ENCODE data around the gene DNAH3. TPM values are rescaled to one million over a fixed set of nuclear protein-coding genes. Genes with fewer than 3 reads are reported as not detected.
A peak's percentile ranks its signal among the peaks of the same experiment; 100 is the strongest.
"Not testable (repeated sequence)": the region's sequence is repeated elsewhere in the genome, so short reads cannot be mapped to it uniquely, and the experiment has no call there.

DNAH3 gene
- total RNA-seq, 1 donor from 2014 or later, result not detected

GRCh38 chr16:21125191-21125590 is 25.5 kb downstream of the DNAH3 start:
- no peak for TF ChIP-seq CTCF (IDR thresholded peaks at IDR 0.05; ENCODE audit: partially characterized antibody, unreplicated experiment)
- Mint-ChIP-seq H3K4me1 (ENCODE audit: low read depth, unreplicated experiment) (no peaks in the 10 kb centered on the region), H3K36me3 (ENCODE audit: unreplicated experiment) (no peaks in the 10 kb centered on the region), H3K27ac (ENCODE audit: unreplicated experiment) (no peak overlapping the region), H3K9me3 (ENCODE audit: unreplicated experiment) (peaks cover 1% of the 10 kb centered on the region), H3K4me3 (ENCODE audit: unreplicated experiment) (no peak overlapping the region), H3K27me3 (ENCODE audit: unreplicated experiment) (no peaks in the 10 kb centered on the region)
- no peak for DNase-seq

DNA sequence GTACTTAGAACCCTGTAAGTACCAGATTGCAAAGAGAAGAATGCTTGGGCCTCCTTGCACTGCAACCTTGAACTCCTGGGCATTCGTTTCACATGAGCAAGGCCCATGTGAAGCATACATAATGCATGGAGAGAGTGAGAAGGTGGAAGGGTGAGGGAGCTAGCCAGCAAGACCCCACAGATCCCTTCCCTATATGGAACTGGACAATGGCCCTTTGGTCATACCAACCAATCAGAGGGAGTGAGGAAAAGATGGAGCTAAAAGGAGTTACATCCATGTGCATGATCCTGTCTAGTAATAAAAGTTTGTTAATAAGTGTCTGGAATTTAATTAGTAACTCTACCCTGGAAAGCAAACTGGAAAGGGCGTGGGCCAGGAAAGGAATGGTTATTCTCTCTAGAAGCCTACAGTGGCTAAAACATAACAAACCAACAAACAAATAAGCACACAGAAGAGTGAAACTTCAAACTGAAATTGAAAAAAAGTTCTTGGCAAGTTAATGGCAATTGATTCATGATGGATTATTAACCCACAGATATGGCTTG is 29.6 kb downstream of the DNAH3 start:
- Mint-ChIP-seq H3K4me1 (ENCODE audit: low read depth, unreplicated experiment) (peaks cover 2% of the 10 kb centered on the region), H3K27me3 (ENCODE audit: unreplicated experiment) (no peaks in the 10 kb centered on the region), H3K9me3 (ENCODE audit: unreplicated experiment) (peaks cover 2% of the 10 kb centered on the region), H3K36me3 (ENCODE audit: unreplicated experiment) (no peaks in the 10 kb centered on the region), H3K4me3 (ENCODE audit: unreplicated experiment) (no peak overlapping the region), H3K27ac (ENCODE audit: unreplicated experiment) (no peak overlapping the region)
- no peak for TF ChIP-seq CTCF (IDR thresholded peaks at IDR 0.05; ENCODE audit: partially characterized antibody, unreplicated experiment)
- DNase-seq, result no peak

DNA sequence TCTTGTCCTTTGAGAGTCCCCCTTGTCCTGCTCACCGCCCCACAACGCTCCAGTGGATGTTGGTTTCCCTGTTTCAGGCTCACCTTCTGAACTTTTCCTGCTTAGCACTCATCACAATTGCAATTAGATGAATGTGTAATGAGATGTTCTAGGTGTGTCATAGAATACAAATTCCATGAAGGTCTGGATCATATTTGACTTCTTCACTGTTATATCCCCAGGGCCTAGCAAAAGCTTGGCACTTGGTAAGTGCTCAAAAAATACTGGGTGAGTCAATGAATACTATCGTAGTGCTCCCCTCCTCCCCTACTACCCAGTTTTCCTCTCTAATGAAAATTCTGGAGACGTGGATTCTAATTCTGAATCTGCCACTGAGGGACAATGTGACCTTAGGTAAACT is 33.1 kb downstream of the DNAH3 start:
- TF ChIP-seq CTCF (IDR thresholded peaks at IDR 0.05; ENCODE audit: partially characterized antibody, unreplicated experiment), result no peak
- no peak overlapping the region for H3K27ac Mint-ChIP-seq (ENCODE audit: unreplicated experiment)
- no peak overlapping the region for H3K4me3 Mint-ChIP-seq (ENCODE audit: unreplicated experiment)

GRCh38 chr16:21116148-21116693 is 34.4 kb downstream of the DNAH3 start:
- no peak for DNase-seq
- Mint-ChIP-seq H3K36me3 (ENCODE audit: unreplicated experiment) (no peaks in the 10 kb centered on the region), H3K4me1 (ENCODE audit: low read depth, unreplicated experiment) (peaks cover 2% of the 10 kb centered on the region), H3K27me3 (ENCODE audit: unreplicated experiment) (no peaks in the 10 kb centered on the region), H3K9me3 (ENCODE audit: unreplicated experiment) (peaks cover 2% of the 10 kb centered on the region), H3K27ac (ENCODE audit: unreplicated experiment) (peak overlapping the region; percentile 39), H3K4me3 (ENCODE audit: unreplicated experiment) (no peak overlapping the region)
- no peak for TF ChIP-seq CTCF (IDR thresholded peaks at IDR 0.05; ENCODE audit: partially characterized antibody, unreplicated experiment)

More for the DNA sequence above, 33.1 kb downstream of the DNAH3 start:
- Mint-ChIP-seq H3K27me3 (ENCODE audit: unreplicated experiment) (no peaks in the 10 kb centered on the region), H3K4me1 (ENCODE audit: low read depth, unreplicated experiment) (peaks cover 2% of the 10 kb centered on the region), H3K36me3 (ENCODE audit: unreplicated experiment) (no peaks in the 10 kb centered on the region), H3K9me3 (ENCODE audit: unreplicated experiment) (peaks cover 2% of the 10 kb centered on the region)
- no peak for DNase-seq

- H3K27me3 Mint-ChIP-seq (ENCODE audit: unreplicated experiment); H3K4me3 Mint-ChIP-seq (ENCODE audit: unreplicated experiment); H3K36me3 Mint-ChIP-seq (ENCODE audit: unreplicated experiment); H3K4me1 Mint-ChIP-seq (ENCODE audit: low read depth, unreplicated experiment); H3K27ac Mint-ChIP-seq (ENCODE audit: unreplicated experiment); H3K9me3 Mint-ChIP-seq (ENCODE audit: unreplicated experiment); DNase-seq: not testable (repeated sequence)
Measured at GRCh38 chr16:21115551-21115950, 35.1 kb downstream of the DNAH3 start.

All from glutamatergic neuron (in vitro differentiated cells).